HG03064 (cell line): ENCODE measurements around the gene CD2BP2.

ENCODE experiments used
- ATAC-seq: cut with Tn5 transposase; IDR thresholded peaks from one replicate; pipeline ENCODE4 v1.9.1; 2021; ENCODE audit warnings: low read depth; ENCODE audit not compliant: unreplicated experiment

CD2BP2 gene

DNA sequence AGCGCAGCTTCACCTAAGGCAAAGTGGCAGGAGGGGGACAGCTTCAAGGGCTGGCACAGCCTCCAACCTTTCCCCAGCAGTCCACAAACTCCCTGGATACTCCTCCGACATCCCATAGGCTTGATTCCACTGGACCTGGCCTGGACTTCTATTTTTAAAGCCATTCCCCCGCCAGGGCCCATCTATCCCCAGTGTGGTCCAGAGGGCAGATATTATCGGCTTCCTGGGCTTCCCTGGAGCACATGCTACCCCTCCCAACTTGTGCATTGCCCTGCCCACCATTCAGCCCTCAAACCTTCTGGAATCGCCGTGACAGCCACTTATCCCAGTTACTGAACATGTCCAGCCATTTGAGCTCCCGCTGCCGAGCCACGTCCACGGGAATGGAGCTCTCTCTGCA, 10.1 kb upstream of the CD2BP2 start:
- ATAC-seq: no peak

DNA sequence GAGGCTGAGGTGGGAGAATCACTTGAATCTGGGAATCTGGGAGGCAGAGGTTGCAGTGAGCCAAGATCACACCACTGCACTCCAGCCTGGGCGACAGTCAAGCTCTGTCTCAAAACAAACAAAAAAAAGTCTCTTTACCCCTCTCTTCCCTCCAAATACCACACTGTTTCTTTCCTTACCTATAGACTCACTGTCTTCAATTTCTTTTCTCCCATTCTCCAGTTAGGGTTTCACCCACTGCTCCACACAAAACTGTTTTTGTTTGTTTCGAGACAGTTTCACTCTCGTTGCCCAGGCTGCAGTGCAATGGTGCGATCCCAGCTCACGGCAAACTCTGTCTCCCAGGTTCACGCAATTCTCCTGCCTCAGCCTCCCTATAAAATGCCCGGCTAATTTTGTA, 6.1 kb upstream of the CD2BP2 start:
- no peak for ATAC-seq

DNA sequence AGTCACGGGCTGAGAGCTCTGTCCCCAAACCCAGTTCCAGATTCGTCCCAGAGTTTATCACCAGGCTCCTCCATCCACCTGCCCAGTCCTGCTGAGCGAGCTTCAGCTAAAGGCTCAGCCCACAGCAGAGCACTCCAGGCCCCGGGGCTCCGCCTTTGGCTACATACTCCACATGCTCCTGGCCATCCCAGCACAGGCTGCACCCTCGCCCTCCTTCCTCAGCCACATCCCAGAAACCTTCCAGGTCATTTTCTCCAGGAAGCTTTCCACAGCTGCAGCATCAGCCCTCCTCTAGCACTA, 4.7 kb upstream of the CD2BP2 start:
- no peak for ATAC-seq

DNA sequence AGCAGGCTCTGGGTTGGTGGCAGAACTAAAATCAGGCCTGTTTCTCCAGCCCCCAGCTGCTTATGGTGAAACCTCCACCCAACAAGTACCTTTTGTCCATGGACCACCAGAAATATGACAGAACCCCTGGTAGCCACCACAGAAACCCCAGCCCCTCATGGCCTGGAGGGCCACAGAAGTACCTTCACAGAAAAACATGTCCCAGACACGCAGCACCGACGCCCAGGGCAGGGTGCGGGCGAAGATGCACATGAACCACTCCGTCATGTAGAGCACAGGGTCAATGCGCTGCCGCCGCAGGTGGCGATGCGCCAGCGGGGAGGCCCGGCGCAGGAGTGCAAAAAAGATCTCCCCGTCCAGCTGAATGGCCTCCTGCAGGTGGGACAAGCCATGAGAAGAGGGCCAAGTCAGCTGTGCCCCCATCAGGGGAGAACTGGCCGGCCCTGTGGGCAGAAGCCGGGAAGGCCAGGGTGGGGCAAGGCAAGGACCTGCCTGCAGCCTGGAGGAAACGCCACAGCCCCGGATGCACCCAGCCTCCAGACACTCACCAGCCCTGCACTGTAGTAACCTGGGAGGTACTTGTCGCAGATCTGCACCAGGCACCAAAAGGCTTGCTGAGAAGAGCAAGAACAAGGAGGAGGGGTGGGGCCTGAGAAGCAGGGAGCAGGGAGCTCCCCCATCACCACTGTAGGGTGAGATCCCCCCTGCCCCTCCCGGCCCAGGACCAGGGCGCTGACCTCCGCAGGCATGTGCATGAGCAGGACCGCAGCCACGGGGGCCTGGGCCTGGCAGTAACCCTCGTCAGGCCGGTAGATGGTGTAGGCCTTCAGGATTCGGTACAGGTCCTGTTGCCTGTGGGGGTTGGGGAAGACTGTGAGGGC, 4.1 kb upstream of the CD2BP2 start:
- ATAC-seq: no peak

DNA sequence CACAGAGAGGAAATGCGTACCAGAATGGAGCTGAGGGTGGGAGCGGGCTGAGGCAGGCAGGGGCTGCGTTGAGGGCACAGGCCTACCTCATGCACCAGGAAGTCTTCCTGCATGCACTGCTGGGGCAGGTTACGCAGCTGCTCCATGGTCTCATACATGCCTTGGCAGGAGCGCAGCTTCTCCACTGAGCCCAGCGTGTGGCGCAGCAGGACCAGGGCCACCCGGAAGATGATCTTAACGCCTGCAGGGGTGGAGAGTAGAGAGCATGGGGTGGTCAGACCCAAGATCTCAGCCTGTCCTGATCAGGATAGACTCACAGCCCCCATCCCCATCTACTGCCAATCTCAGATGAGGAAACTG, 3.4 kb upstream of the CD2BP2 start:
- ATAC-seq: no peak

DNA sequence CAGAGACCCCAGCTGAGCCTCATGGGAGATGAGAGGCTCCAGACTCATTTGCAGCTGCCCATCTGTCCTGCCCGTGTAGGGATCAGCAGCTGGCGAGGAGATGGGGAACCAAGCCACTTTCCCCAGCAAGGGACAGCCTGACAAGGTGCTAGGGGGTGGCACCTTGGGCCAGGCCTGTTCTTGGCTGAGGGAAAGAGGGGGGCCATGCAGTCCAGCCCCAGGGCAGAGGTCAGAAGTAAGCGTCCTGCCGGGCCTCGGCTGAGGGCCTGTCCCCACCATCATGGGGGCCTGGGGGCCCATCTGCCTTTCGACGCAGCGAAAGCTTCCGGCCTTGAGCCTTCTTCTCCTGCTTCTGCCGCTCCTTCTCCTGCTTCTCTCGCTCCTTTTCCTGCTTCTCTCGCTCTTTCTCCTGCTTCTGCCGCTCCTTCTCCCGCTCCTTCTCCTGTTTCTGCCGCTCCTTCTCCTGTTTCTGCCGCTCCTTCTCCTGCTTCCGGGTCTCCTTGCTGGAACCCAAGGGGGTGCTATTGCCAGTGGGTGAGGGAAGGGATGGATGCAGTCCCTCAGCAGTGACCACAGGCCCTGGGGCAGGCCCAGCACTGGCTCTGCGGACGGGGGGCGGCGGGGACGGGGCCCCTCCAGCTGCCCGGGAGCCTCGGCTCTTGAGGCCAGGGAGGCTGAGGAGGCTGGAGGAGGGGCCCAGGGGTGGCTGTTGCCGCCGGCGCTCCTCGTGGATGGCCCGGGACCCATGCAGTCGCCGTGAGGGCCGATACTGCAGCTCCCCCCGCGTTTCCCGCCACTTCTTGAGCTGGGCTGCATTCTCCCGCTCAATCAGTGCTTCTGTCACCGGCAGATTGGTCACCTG, 2.8 kb upstream of the CD2BP2 start:
- no peak for ATAC-seq

DNA sequence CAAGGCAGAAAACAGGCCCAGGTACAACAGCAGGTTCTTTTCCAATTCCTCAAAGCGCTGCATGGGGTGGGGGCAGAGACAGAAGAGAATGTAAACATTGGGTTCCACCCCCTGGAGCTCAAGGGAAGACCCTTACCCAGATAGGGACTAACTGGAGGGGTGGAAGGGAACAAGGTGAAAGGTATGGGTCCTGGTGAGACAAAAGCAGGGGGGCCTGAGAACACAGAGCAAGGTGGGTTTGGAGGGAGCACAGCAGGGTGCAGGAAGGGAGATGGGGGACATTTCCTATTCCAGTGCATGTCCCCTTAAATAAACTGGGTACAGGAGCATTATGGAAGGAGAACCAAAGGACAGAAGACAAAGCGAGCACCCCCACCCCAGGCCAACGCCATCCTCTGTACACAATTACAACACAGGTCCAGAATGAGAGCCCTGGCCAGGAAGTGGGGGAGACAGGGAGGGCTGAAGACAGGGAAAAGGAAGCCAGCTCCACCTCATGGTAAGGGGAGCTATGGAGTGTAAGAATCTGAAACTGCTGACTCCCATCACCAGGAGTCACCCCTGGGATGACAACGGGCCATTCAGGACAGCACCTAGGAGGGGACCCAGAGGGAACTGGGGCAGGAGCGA, 2.1 kb upstream of the CD2BP2 start:
- no peak for ATAC-seq

DNA sequence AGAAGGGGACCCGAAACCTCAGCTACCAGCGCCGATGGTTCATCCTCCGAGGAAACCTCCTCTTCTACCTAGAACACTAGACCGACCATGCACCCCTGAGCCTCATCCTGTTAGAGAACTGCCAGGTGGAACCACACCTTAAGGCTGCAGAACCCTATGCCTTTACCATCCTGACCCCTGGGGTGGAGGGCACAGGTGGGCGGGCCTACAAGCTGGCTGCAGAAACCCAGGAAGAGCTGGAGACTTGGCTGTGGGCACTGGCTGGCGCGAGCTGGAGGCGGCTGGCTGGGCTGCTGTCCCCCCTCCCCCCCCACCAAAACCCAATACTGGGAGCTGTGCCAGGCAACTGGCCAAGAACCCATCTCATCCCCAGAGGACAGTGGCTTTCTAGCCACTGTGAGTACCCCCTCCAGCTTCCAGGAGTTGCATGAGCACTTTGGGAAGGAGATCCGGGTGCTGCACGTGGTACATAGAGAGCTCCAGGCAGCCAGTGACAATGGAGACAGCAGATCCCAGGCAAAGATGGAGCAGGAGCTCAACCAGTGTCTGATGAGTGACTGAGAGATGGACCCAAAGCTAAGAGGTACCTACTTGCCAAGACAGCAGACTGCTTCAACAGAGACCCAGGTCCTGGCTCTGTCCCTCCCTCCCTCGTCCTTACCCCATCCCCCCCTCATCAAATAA, 1.4 kb upstream of the CD2BP2 start:
- ATAC-seq: no peak

DNA sequence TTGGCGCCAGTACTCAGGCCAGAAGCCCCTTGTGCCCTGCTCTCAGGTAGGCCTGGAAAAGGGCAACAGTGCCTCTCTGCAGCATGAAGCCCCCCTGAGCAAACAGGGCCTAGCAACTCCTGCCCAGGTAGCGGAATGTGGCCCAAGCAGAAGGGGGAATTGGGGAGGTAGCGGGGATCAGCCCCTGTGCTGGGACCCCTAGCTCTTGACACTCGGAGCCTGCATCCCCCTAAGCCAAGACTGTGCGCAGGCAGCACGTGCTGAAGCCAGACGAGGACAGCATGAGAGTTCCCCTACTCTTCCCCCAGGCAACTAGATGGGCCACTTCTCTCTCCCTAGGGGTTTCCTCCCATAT, 823 bp upstream of the CD2BP2 start:
- no peak for ATAC-seq

DNA sequence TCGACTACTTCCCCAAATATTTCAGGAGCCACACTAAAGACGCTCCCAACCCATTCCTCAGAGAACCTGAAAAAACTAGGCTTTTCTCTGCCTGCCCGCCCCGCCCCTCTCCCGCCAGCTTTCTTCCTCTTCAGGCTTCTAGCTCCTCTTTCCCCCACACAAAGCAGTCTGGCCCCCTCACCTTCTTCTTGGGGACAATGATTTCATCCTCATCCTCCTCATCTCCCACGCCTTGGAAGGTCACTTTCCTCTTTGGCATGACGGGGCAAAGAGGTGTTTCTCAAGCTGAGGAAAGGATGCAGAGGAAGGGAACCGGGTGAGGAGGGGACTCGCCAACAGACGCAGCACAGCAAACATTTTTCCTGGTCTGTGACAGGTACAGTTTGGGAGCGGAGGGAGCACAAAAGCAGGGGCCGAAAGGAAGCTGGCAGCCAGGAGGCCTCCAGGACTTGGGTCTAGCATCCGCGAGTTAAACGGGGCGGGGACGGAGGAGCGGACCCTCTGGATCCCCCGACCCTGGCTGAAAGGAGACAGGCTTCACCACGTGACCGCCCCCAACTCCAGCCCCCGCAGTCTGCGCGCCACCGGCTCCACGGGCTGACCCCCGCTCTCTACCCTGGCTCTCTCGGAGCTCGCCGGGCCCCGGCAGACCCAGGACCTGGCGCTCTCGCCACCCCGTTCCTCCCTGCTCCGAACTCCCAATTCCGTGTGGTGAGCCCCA, 525 bp downstream of the CD2BP2 start:
- no peak for ATAC-seq

DNA sequence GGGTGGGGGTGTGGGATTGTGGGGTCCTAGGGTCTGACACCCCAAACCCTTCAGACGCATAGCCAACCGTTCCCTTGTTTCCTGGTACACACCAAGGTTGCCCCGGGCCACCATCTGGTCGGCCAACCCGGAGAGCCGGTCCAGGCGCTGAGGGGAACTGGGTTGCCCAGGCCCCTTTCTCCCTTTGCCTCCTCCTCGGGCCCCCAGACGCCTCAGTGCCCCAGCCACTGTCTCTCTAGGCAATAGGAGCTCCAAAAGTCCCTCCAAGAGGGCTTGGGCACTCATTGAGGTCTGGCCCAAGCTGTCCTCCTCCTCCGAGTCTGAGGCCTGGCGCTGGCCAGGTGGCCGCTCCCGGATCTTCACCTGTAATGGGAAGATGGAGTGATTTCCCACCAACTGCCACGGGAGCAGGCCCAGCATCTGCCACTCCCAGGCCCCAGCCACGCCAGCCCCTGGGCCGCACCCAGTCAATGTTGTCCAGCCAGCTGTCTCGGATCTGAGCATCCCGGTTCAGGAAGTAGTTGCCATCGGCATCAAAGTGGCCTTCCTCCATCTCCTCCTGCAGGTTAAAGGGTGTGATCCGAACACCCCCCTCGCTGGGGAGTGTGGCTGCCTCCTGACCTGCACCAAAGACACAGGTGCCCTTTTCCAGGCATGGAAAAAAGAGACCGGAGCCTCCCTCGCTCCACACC, 1.5 kb downstream of the CD2BP2 start:
- ATAC-seq: no peak

DNA sequence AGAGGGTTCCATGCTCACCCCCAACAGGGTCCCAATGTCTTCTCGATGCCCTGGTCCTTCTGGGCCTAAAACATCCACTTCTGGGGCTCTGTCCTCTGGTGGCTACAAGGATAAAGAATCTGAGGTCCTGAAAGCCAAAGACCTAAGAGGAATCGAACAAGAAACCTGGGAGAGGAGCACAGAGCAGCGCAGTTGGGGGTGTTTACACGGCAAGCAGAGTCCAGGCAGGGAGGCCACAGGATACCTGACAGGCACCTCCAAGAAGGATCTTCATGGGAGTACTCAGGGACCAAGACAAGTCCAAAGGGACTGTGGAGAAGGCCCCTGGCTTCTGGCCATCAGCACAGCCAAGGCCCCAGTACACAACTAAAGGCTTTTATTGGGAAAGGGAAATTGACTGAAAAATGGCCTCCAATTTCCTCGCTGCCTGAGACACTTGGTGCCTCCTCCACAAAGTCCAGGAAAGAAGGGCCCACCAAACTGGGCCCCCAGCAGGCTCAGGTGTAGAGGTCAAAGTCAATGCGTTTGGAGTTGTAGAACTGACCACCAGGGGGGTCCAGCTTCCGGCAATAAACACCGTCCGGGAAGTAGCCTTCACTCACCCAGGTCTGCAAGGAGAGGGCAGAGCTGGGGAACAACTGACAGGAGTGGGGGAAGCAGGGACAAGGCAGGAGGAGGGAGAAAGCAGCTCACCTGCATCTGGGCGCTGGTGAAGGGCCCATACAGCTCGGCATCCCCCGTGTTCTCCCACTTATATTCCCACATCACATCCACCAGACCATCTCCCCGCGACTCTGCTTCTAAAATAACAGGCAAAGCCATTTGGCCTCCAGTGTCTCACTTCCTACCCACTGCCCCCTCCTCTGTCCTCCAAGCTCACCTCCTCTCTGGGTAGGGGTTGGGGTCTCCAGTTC, 2.4 kb downstream of the CD2BP2 start:
- ATAC-seq: no peak

DNA sequence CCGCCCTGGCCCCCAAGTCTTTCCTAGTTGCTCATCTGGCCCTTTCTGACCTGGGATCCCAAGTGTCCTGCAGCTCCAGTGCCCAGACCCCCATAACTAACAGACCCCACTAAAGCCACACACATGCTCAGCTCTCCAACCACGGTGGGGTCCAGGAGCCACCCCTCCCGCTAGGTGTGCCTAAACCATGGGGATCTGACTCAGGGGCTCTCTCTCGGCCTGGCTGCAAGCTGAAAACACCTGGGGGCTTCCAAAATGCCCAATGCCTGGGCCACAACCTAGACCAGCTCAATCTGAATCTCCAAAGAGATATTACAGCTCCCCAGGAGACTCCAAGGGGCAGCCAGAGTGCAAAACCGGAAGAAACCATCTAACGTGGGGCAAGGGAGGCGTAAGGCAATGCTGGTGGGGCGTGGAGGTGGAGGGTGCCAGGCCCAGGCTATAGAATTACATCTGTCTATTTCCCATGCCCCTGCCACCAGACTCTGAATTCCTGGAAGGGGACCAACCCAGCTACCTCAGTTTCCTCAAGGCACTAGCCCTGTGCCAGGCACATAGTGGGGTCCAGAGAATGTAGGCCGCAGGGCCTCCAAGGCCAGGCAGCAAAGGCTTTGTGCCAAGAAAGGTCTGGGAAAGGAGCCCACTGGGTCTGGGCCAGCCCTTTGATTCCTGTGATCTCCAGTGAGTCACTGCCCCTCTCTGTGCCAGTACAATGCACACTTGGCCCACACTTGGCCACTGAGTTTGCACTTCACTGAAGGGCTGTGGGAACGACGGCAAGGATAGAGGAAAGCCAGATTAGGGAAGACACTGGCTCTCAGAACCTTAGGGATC, 3.3 kb downstream of the CD2BP2 start:
- no peak for ATAC-seq

DNA sequence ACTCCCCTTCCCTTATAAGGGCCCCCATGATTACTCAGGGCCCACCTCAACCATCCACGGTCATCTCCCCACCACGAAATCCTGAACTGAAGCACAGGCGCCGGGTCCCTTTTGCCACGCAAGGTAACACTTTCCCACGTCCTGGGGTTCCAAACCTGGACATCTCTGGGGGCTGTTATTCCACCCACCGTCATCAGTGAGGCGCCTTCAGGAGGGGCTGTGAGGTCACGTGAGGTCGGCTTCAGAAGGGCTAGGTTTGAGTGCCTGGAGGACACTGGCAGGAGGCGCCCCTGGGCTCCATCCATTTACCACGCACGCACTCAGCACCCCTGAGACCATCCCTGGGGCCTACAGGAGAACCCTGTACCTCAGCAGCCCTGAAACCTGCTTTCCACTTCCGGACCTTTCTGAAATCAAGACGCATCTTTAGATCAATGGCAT, 4.1 kb downstream of the CD2BP2 start:
- ATAC-seq: no peak

DNA sequence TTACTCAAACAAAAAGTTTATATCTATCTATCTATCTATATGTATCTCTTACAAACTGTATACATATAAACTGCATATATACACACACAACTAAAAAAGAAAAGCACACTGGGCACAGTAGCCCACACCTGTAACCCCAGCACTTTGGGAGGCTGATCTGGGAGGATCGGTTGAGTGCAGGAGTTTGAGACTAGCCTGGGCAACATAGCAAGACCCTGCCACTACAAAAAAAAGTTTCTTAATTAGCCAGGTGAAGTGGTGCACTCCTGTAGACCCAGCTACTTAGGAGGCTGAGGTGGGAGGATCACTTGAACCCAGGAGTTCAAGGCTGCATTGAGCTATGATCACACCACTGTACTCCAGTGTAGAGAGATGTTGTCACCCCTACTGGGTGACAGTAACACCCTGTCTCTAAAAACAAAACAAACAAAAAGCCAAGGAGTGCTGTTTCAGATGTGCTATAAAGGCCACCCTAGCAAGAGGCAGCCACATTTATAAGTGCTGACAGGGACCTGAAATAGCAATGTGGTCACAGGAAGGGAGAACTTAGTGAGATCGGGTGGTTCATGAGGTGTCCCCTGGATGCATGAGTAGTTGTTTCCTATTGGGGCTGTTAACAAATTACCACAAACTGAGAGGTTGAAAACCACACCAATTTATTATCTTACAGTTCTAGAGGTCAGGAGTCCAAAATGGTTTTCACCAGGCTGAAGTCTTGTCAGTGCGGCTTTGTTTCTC, 4.8 kb downstream of the CD2BP2 start:
- peak; percentile 52 for ATAC-seq

DNA sequence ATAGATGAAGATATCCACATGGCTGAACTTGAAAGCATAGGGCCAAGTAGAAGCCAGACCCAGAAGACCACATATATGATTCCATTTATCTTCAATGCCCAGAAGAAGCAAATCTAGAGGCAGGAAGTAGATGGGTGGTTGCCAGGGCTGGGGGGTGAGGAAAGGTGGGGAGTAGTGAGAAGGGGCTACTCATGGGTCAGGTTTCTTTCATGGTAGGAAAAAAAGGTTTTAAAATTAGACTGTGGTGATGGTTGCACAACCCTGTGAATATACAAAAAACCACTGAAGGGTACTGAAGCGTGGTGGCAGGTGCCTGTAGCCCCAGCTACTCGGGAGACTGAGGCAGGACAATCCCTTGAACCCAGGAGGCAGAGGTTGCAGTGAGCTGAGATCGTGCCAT, 5.4 kb downstream of the CD2BP2 start:
- ATAC-seq: no peak

DNA sequence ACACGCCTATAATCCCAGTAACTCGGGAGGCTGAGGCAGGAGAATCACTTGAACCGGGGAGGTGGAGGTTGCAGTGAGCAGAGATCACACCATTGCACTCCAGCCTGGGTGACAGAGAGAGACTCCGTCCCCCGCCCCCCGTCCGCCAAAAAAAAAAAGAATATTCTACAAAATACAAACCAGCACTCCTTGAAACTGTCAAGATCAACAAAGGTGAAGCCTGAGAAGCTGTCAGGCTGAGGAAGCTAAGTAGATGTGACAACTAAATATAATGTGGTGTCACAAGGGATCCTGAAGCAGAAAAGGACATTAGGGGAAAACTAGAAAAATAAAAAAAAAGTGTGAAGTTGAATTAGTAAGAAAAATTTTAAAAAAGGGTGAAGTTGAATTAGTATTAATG, 6.2 kb downstream of the CD2BP2 start:
- no peak for ATAC-seq
